ENCODE results near the gene MAN2A1.

Gene MAN2A1

GRCh38 chr5:109916481-109917153 lies 226.9 kb downstream of the MAN2A1 start:
- no peak for DNase-seq
